GM19467 (cell line): ENCODE measurements around the gene BEST4.
"Not testable (repeated sequence)": the region's sequence is repeated elsewhere in the genome, so short reads cannot be mapped to it uniquely, and the experiment has no call there.

Source experiments
- ATAC-seq: cut with Tn5 transposase; IDR thresholded peaks from one replicate; pipeline ENCODE4 v1.9.1; 2021; ENCODE audit warnings: mild to moderate bottlenecking, moderate library complexity; ENCODE audit not compliant: unreplicated experiment

The BEST4 gene

GRCh38 chr1:44788120-44788860 is at the start of gene BEST4:
BEST4 (minus strand) TSS chr1:44788170; CDS start chr1:44787705, 465 bp downstream.
- no peak for ATAC-seq

- peak; percentile 69 for ATAC-seq
Observed at GRCh38 chr1:44835738-44836675, 48.0 kb upstream of the BEST4 start.

- ATAC-seq = no peak
Observed at GRCh38 chr1:44834328-44834727, 46.4 kb upstream of the BEST4 start.

- no peak for ATAC-seq
Observed at GRCh38 chr1:44832056-44832705, 44.2 kb upstream of the BEST4 start.

- no peak for ATAC-seq
Observed at GRCh38 chr1:44831516-44831915, 43.5 kb upstream of the BEST4 start.

- ATAC-seq = no peak
Observed at GRCh38 chr1:44830900-44831304, 42.9 kb upstream of the BEST4 start.

- no peak for ATAC-seq
Observed at GRCh38 chr1:44829506-44830384, 41.8 kb upstream of the BEST4 start.

- no peak for ATAC-seq
Observed at GRCh38 chr1:44828841-44829440, 41.0 kb upstream of the BEST4 start.

- no peak for ATAC-seq
Observed at GRCh38 chr1:44828003-44828651, 40.2 kb upstream of the BEST4 start.

- ATAC-seq = no peak
Observed at GRCh38 chr1:44827197-44828002, 39.4 kb upstream of the BEST4 start.

GRCh38 chr1:44826375-44827196 is 38.6 kb upstream of the BEST4 start:
- no peak for ATAC-seq

- not testable (repeated sequence) for ATAC-seq
Observed at GRCh38 chr1:44824392-44824791, 36.4 kb upstream of the BEST4 start.

- ATAC-seq = no peak
Observed at GRCh38 chr1:44822981-44823451, 35.0 kb upstream of the BEST4 start.

- ATAC-seq = no peak
Observed at GRCh38 chr1:44822131-44822701, 34.2 kb upstream of the BEST4 start.

GRCh38 chr1:44821240-44821715 is 33.3 kb upstream of the BEST4 start:
- no peak for ATAC-seq

GRCh38 chr1:44820328-44821239 is 32.6 kb upstream of the BEST4 start:
- ATAC-seq = no peak
